ENCODE data around the gene PWP2.
A peak's percentile ranks its signal among the peaks of the same experiment; 100 is the strongest.
"Not testable (repeated sequence)": the region's sequence is repeated elsewhere in the genome, so short reads cannot be mapped to it uniquely, and the experiment has no call there.

The PWP2 gene

GRCh38 chr21:44107026-44107501 is at the start of gene PWP2:
TSS of gene PWP2 (plus strand) at chr21:44107399. CDS start at chr21:44107417, 18 bp downstream.
- ATAC-seq (peak; percentile 90), DNase-seq (ENCODE audit: low spot score in 2 of 2) (peak; percentile 14 to 68)
- H3K4me1 Mint-ChIP-seq, H3K4me3 Mint-ChIP-seq, H3K9me3 Mint-ChIP-seq, H3K27ac Mint-ChIP-seq, H3K36me3 Mint-ChIP-seq: not testable (repeated sequence)

- Mint-ChIP-seq H3K4me1 (peaks cover 35% of the 10 kb centered on the region), H3K9me3 (no peaks in the 10 kb centered on the region), H3K27ac (peak overlapping the region; percentile 94), H3K36me3 (peaks cover 95% of the 10 kb centered on the region), H3K4me3 (peak overlapping the region; percentile 61)
- ATAC-seq (peak; percentile 81), DNase-seq (ENCODE audit: low spot score in 2 of 2) (no peak)
These were observed 49.1 kb upstream of the PWP2 start for GRCh38 chr21:44057960-44058651.

GRCh38 chr21:44058652-44058964 is 48.6 kb upstream of the PWP2 start:
- Mint-ChIP-seq H3K27ac (peak overlapping the region; percentile 94), H3K4me3 (peak overlapping the region; percentile 61), H3K4me1 (peaks cover 35% of the 10 kb centered on the region), H3K36me3 (peaks cover 95% of the 10 kb centered on the region), H3K9me3 (no peaks in the 10 kb centered on the region)
- DNase-seq (ENCODE audit: low spot score in 2 of 2) (no peak), ATAC-seq (no peak)

GRCh38 chr21:44058981-44059380 is 48.2 kb upstream of the PWP2 start:
- Mint-ChIP-seq H3K4me1 (peaks cover 37% of the 10 kb centered on the region), H3K9me3 (no peaks in the 10 kb centered on the region), H3K36me3 (peaks cover 95% of the 10 kb centered on the region), H3K4me3 (no peak overlapping the region), H3K27ac (peak overlapping the region; percentile 94)
- ATAC-seq (no peak), DNase-seq (ENCODE audit: low spot score in 2 of 2) (no peak)

- H3K4me3 Mint-ChIP-seq: no peak overlapping the region
- no peaks in the 10 kb centered on the region for H3K9me3 Mint-ChIP-seq
- ATAC-seq (no peak), DNase-seq (ENCODE audit: low spot score in 2 of 2) (no peak)
- H3K4me1 Mint-ChIP-seq: peaks cover 39% of the 10 kb centered on the region
- peaks cover 96% of the 10 kb centered on the region for H3K36me3 Mint-ChIP-seq
- H3K27ac Mint-ChIP-seq: no peak overlapping the region
These were observed 47.5 kb upstream of the PWP2 start for GRCh38 chr21:44059710-44060109.

GRCh38 chr21:44062380-44062779 is 44.8 kb upstream of the PWP2 start:
- Mint-ChIP-seq H3K36me3 (peaks cover 95% of the 10 kb centered on the region), H3K27ac (no peak overlapping the region), H3K4me3 (no peak overlapping the region), H3K4me1 (peaks cover 48% of the 10 kb centered on the region), H3K9me3 (no peaks in the 10 kb centered on the region)
- ATAC-seq: no peak
- no peak for DNase-seq (ENCODE audit: low spot score in 2 of 2)

GRCh38 chr21:44063151-44063912 is 43.9 kb upstream of the PWP2 start:
- ATAC-seq: no peak
- DNase-seq (ENCODE audit: low spot score in 2 of 2): no peak
- peaks cover 47% of the 10 kb centered on the region for H3K4me1 Mint-ChIP-seq
- H3K4me3 Mint-ChIP-seq: no peak overlapping the region
- peak overlapping the region; percentile 92 for H3K27ac Mint-ChIP-seq
- no peaks in the 10 kb centered on the region for H3K9me3 Mint-ChIP-seq
- peaks cover 93% of the 10 kb centered on the region for H3K36me3 Mint-ChIP-seq

GRCh38 chr21:44064852-44065403 is 42.3 kb upstream of the PWP2 start:
- Mint-ChIP-seq H3K27ac (peak overlapping the region; percentile 92), H3K4me1 (peaks cover 42% of the 10 kb centered on the region), H3K36me3 (peaks cover 93% of the 10 kb centered on the region), H3K4me3 (peak overlapping the region; percentile 67), H3K9me3 (no peaks in the 10 kb centered on the region)
- DNase-seq (ENCODE audit: low spot score in 2 of 2) (no peak), ATAC-seq (peak; percentile 70)

- no peaks in the 10 kb centered on the region for H3K9me3 Mint-ChIP-seq
- H3K4me3 Mint-ChIP-seq: peak overlapping the region; percentile 67
- peak; percentile 99 for ATAC-seq
- H3K4me1 Mint-ChIP-seq: peaks cover 42% of the 10 kb centered on the region
- peak; percentile 55 to 79 for DNase-seq (ENCODE audit: low spot score in 2 of 2)
- H3K27ac Mint-ChIP-seq: peak overlapping the region; percentile 92
- H3K36me3 Mint-ChIP-seq: peaks cover 93% of the 10 kb centered on the region
These were observed 41.8 kb upstream of the PWP2 start for GRCh38 chr21:44065428-44065827.

- Mint-ChIP-seq H3K36me3 (peaks cover 90% of the 10 kb centered on the region), H3K4me1 (peaks cover 42% of the 10 kb centered on the region), H3K27ac (peak overlapping the region; percentile 92), H3K4me3 (peak overlapping the region; percentile 67), H3K9me3 (no peaks in the 10 kb centered on the region)
- ATAC-seq: no peak
- no peak for DNase-seq (ENCODE audit: low spot score in 2 of 2)
These were observed 41.1 kb upstream of the PWP2 start for GRCh38 chr21:44066116-44066515.

- H3K4me1 Mint-ChIP-seq: peaks cover 42% of the 10 kb centered on the region
- ATAC-seq (no peak), DNase-seq (ENCODE audit: low spot score in 2 of 2) (no peak)
- no peaks in the 10 kb centered on the region for H3K9me3 Mint-ChIP-seq
- peak overlapping the region; percentile 92 for H3K27ac Mint-ChIP-seq
- H3K36me3 Mint-ChIP-seq: peaks cover 94% of the 10 kb centered on the region
- H3K4me3 Mint-ChIP-seq: no peak overlapping the region
These were observed 40.0 kb upstream of the PWP2 start for GRCh38 chr21:44067011-44067839.

- peak overlapping the region; percentile 57 for H3K27ac Mint-ChIP-seq
- ATAC-seq (no peak), DNase-seq (ENCODE audit: low spot score in 2 of 2) (no peak)
- H3K4me3 Mint-ChIP-seq: no peak overlapping the region
- peaks cover 44% of the 10 kb centered on the region for H3K4me1 Mint-ChIP-seq
- peaks cover 91% of the 10 kb centered on the region for H3K36me3 Mint-ChIP-seq
- no peaks in the 10 kb centered on the region for H3K9me3 Mint-ChIP-seq
These were observed 36.8 kb upstream of the PWP2 start for GRCh38 chr21:44070391-44070790.

GRCh38 chr21:44071359-44072104 is 35.7 kb upstream of the PWP2 start:
- Mint-ChIP-seq H3K9me3 (no peaks in the 10 kb centered on the region), H3K4me1 (peaks cover 40% of the 10 kb centered on the region), H3K27ac (no peak overlapping the region), H3K36me3 (peaks cover 91% of the 10 kb centered on the region), H3K4me3 (no peak overlapping the region)
- no peak for ATAC-seq
- no peak for DNase-seq (ENCODE audit: low spot score in 2 of 2)

GRCh38 chr21:44072111-44072510 is 35.1 kb upstream of the PWP2 start:
- H3K36me3 Mint-ChIP-seq: peaks cover 93% of the 10 kb centered on the region

More at GRCh38 chr21:44072111-44072510, 35.1 kb upstream of the PWP2 start:
- Mint-ChIP-seq H3K9me3 (no peaks in the 10 kb centered on the region), H3K27ac (peak overlapping the region; percentile 48), H3K4me3 (no peak overlapping the region), H3K4me1 (peaks cover 39% of the 10 kb centered on the region)
- DNase-seq (ENCODE audit: low spot score in 2 of 2): no peak
- ATAC-seq: no peak
